NB4 (cell line): ENCODE measurements around the gene GREB1.

Source experiments
- CTCF ChIP-seq: IDR thresholded peaks from one replicate; pipeline ENCODE4 v1.5.1; 2012; ENCODE audit warnings: low read depth, low read length
- MAX ChIP-seq: IDR thresholded peaks from 2 replicates; pipeline ENCODE4 v1.6.1; 2011; ENCODE audit warnings: low read depth, low read length
- MYC ChIP-seq: IDR thresholded peaks from 2 replicates; pipeline ENCODE4 v1.6.1; 2011; ENCODE audit warnings: low read depth, low read length

GRCh38 chr2:11656671-11657101 lies 122.8 kb downstream of the GREB1 start:
- TF ChIP-seq CTCF = no peak
- no peak for TF ChIP-seq MAX
- TF ChIP-seq MYC = no peak
